ENCODE data around the gene RHOT2.

Gene RHOT2

DNA sequence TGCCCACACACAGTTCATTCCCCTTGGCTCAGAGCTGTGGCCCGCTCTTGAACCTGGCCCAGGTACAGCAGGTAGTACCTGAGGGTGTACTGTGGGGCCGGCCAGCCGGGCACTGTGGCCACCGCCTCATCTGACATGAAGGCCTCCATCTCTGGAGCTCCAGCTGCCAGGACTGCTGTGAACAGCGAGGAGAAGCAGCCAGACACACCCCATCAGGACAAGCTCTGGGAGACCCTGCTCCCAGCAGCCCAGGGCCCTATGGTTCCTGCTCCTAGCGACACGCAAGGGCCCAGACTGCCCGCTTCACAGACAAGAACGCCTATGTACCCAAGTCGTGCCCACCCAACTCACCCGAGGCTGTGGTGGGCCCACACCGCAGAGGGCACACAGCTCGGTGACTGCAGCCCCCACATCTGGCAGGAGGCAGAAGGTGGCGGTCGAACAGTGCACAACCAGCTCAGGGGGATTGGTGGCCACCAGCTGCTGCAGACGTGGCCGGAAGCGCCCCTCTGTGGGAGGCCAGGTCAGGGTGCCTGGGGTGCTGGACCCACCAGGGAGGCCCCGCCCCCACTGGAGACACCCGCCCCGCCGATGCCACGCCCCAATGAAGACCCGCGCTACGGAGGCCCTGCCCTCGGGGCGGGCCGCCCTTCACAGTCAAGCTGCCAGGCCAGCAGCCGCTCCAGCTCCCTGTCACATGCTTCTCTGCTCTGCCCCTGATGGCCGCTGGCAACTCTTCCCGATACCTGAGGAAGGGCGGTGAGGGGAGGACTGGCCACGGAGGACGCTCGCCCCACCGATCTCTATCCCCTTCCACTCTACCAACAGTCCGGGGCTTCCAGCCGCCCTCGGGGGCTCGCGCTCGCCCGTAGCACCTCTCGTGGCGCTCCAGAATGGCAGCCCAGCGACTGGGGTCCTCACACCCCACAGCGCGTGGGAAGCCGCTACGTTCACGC lies 11.2 kb downstream of the RHOT2 start:
- TF ChIP-seq, protein P1, sequence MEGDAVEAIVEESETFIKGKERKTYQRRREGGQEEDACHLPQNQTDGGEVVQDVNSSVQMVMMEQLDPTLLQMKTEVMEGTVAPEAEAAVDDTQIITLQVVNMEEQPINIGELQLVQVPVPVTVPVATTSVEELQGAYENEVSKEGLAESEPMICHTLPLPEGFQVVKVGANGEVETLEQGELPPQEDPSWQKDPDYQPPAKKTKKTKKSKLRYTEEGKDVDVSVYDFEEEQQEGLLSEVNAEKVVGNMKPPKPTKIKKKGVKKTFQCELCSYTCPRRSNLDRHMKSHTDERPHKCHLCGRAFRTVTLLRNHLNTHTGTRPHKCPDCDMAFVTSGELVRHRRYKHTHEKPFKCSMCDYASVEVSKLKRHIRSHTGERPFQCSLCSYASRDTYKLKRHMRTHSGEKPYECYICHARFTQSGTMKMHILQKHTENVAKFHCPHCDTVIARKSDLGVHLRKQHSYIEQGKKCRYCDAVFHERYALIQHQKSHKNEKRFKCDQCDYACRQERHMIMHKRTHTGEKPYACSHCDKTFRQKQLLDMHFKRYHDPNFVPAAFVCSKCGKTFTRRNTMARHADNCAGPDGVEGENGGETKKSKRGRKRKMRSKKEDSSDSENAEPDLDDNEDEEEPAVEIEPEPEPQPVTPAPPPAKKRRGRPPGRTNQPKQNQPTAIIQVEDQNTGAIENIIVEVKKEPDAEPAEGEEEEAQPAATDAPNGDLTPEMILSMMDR (IDR thresholded peaks at IDR 0.05; ENCODE audit: insufficient read depth, low read depth, low read length, missing control alignments): no peak
- H3K4me3 ChIP-seq (ENCODE audit: low read length): peak overlapping the region; percentile 45
- peak; percentile 44 for DNase-seq (ENCODE audit: low read depth)

DNA sequence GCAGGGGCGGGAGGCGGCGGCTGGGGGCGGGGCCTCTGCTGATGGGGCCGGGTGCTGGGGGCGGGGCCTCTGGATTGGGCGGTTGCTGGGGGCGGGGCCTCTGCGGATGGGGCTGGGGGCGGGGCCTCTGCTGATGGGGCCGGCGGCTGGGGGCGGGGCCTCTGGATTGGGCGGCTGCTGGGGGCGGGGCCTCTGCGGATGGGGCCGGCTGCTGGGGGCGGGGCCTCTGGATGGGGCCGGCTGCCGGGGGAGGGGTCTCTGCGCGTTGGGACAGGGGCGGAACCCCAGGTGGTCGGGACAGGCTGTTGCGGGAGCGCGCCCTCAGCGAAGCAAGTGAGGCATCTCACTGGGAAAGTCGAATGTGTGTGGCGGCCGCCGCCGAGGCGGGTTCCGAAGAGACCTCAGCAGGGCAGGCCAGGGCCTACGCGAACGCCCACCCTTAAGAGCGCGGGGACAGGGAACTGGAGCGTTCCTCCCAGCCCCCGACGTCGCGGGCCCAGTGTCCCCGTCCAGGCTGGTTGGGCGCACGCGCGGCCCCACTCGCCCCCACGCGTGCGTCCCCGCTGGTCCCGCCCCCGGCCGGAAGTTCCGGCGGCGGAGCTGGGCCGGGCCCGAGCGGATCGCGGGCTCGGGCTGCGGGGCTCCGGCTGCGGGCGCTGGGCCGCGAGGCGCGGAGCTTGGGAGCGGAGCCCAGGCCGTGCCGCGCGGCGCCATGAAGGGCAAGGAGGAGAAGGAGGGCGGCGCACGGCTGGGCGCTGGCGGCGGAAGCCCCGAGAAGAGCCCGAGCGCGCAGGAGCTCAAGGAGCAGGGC lies 12.1 kb downstream of the RHOT2 start, which contains the start of gene STUB1:
TSS of gene STUB1 (plus strand) at position 597 of the 811 bp plus-strand sequence. CDS start at position 713, 116 bp downstream.
- TF ChIP-seq, protein P1 (IDR thresholded peaks at IDR 0.05; ENCODE audit: insufficient read depth, low read depth, low read length, missing control alignments): no peak
- peak within 1 kb of the TSS; percentile 84 for H3K4me3 ChIP-seq (ENCODE audit: low read length)
- DNase-seq (ENCODE audit: low read depth): peak; percentile 89

GRCh38 chr16:680625-680945 lies 12.7 kb downstream of the RHOT2 start:
- peak overlapping the region; percentile 84 for H3K4me3 ChIP-seq (ENCODE audit: low read length)
- TF ChIP-seq, protein P1 (IDR thresholded peaks at IDR 0.05; ENCODE audit: insufficient read depth, low read depth, low read length, missing control alignments): no peak
- no peak for DNase-seq (ENCODE audit: low read depth)

DNA sequence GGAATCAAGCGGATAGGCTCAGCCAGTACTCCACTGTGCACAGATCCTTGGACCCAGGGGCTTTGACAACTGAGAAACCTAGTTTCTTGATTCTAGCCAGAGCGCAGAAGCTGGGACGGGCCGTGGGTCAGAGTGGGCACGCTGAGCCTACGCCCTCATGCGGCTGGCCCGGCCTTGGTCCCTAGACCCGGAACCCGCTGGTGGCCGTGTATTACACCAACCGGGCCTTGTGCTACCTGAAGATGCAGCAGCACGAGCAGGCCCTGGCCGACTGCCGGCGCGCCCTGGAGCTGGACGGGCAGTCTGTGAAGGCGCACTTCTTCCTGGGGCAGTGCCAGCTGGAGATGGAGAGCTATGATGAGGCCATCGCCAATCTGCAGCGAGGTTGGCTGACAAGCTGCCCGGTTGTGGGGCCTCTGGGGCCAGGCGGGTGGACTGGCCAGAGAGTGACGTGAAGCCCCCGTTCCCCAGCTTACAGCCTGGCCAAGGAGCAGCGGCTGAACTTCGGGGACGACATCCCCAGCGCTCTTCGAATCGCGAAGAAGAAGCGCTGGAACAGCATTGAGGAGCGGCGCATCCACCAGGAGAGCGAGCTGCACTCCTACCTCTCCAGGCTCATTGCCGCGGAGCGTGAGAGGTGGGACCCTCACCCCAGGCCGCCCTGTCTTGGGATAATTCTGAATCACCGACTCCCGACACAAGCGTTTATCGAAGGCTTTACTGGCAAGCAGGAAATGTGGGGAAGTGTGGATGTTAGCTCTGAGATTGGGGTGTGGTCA lies 13.2 kb downstream of the RHOT2 start:
- peak overlapping the region; percentile 84 for H3K4me3 ChIP-seq (ENCODE audit: low read length)
- DNase-seq (ENCODE audit: low read depth): peak; percentile 56
- TF ChIP-seq, protein P1 (IDR thresholded peaks at IDR 0.05; ENCODE audit: insufficient read depth, low read depth, low read length, missing control alignments): peak; percentile 3

- DNase-seq (ENCODE audit: low read depth): no peak
- peak overlapping the region; percentile 84 for H3K4me3 ChIP-seq (ENCODE audit: low read length)
- TF ChIP-seq, protein P1 (IDR thresholded peaks at IDR 0.05; ENCODE audit: insufficient read depth, low read depth, low read length, missing control alignments): no peak
Observed at GRCh38 chr16:681746-682427, 14.0 kb downstream of the RHOT2 start.
